HepG2 (cell line): ENCODE results near the gene METTL2A. TPM values are rescaled to one million over a fixed set of nuclear protein-coding genes. Genes with fewer than 3 reads are reported as not detected.
"Not testable (repeated sequence)": the region's sequence is repeated elsewhere in the genome, so short reads cannot be mapped to it uniquely, and the experiment has no call there.

Experiments used
- BATF2 ChIP-seq: sonication (generic); formaldehyde crosslinking; IDR thresholded peaks from 2 replicates; pipeline ENCODE4 v1.8.0; 2022; ENCODE audit warnings: mild to moderate bottlenecking, missing genetic modification reagents, moderate library complexity
- FOXO1 ChIP-seq: sonication (generic); formaldehyde crosslinking; IDR thresholded peaks from 2 replicates; pipeline ENCODE4 v1.4.0; 2020; ENCODE audit warnings: missing genetic modification reagents
- HNF1B ChIP-seq: sonication (generic); formaldehyde crosslinking; IDR thresholded peaks from 2 replicates; pipeline ENCODE4 v1.5.1; 2020; ENCODE audit warnings: mild to moderate bottlenecking, moderate library complexity, missing genetic modification reagents
- JUND ChIP-seq: sonication (generic); formaldehyde crosslinking; IDR thresholded peaks from 2 replicates; pipeline ENCODE4 v1.8.0; 2022; ENCODE audit warnings: mild to moderate bottlenecking, missing genetic modification reagents
- KDM5B ChIP-seq: sonication (generic); formaldehyde crosslinking; IDR thresholded peaks from 2 replicates; pipeline ENCODE4 v1.4.0; 2020; ENCODE audit warnings: missing genetic modification reagents, mild to moderate bottlenecking, borderline replicate concordance
- NONO ChIP-seq, 2 experiments: fragments of 450-650 bp in 1 of 2; sonication (generic) in 1 of 2; formaldehyde crosslinking in 1 of 2; IDR thresholded peaks in 1 of 2; conservative IDR thresholded peaks in 1 of 2; 2 replicates each; pipeline versions ENCODE4 v1.6.1 to v1.8.0; 2017 to 2022; ENCODE audit warnings: mild to moderate bottlenecking in 1 of 2, missing genetic modification reagents in 1 of 2, moderate library complexity in 1 of 2
- PRDM15 ChIP-seq: sonication (generic); formaldehyde crosslinking; IDR thresholded peaks from 2 replicates; pipeline ENCODE4 v1.4.0; 2020; ENCODE audit warnings: missing genetic modification reagents
- WIZ ChIP-seq: sonication (generic); formaldehyde crosslinking; IDR thresholded peaks from 2 replicates; pipeline ENCODE4 v1.5.1; 2020; ENCODE audit warnings: mild to moderate bottlenecking, missing genetic modification reagents
- ZNF224 ChIP-seq: sonication (generic); formaldehyde crosslinking; IDR thresholded peaks from 2 replicates; pipeline ENCODE4 v1.5.0; 2020; ENCODE audit warnings: mild to moderate bottlenecking, missing genetic modification reagents
- ZNF274 ChIP-seq: sonication (generic); formaldehyde crosslinking; IDR thresholded peaks from 2 replicates; pipeline ENCODE4 v1.5.1; 2020; ENCODE audit warnings: mild to moderate bottlenecking, missing genetic modification reagents
- ZNF337 ChIP-seq: sonication (generic); formaldehyde crosslinking; IDR thresholded peaks from 2 replicates; pipeline ENCODE4 v1.5.1; 2020; ENCODE audit warnings: missing genetic modification reagents, low read depth, mild to moderate bottlenecking, borderline replicate concordance
- ZSCAN31 ChIP-seq: sonication (generic); formaldehyde crosslinking; IDR thresholded peaks from 2 replicates; pipeline ENCODE4 v1.5.0; 2020; ENCODE audit warnings: low read depth, mild to moderate bottlenecking, missing genetic modification reagents
- polyA plus RNA-seq, 8 experiments: library from polyadenylated mRNA; depleted of rRNA in 3 of 8; stranded (reverse) in 7 of 8; unstranded in 1 of 8; fragments of >200 nt; fragmentation: Illumina TruSeq in 4 of 8; extraction: Trizol in 4 of 8; gene quantifications; 2 replicates each; pipeline versions ENCODE4 v1.2.1 to v1.2.3, GENCODE V29; 2011 to 2016; ENCODE audit warnings: low read depth in 4 of 8, missing spikeins in 1 of 8, mixed read lengths in 1 of 8; ENCODE audit not compliant: insufficient read depth in 1 of 8
- total RNA-seq, 5 experiments: library from RNA; depleted of rRNA; stranded (reverse); fragments of >200 nt; fragmentation: Illumina TruSeq; extraction: Trizol; gene quantifications; 2 replicates each; pipeline ENCODE4 v1.2.3, GENCODE V29; 2016; ENCODE audit warnings: low read depth in 1 of 5
- TF ChIP-seq, protein P1 (sequence below): IDR thresholded peaks from 2 replicates; pipeline ENCODE4 v1.6.1; 2016; ENCODE audit warnings: missing compliant biosample characterization, missing genetic modification reagents, borderline replicate concordance
- TF ChIP-seq, protein P2 (sequence below): IDR thresholded peaks from 2 replicates; pipeline ENCODE4 v1.6.1; 2016; ENCODE audit warnings: mild to moderate bottlenecking, missing biosample characterization, missing genetic modification reagents
- TF ChIP-seq, protein P3 (sequence below): sonication (generic); formaldehyde crosslinking; IDR thresholded peaks from 2 replicates; pipeline ENCODE4 v1.4.0; 2020; ENCODE audit warnings: missing genetic modification reagents, mild to moderate bottlenecking, borderline replicate concordance

Gene METTL2A
- total and polyA plus RNA-seq, 2 of the 13 experiments (the other 11 are each of a cell fraction or from before 2014, with no cell fraction given) = 15.6 to 32.3 TPM

- TF ChIP-seq, protein P1, sequence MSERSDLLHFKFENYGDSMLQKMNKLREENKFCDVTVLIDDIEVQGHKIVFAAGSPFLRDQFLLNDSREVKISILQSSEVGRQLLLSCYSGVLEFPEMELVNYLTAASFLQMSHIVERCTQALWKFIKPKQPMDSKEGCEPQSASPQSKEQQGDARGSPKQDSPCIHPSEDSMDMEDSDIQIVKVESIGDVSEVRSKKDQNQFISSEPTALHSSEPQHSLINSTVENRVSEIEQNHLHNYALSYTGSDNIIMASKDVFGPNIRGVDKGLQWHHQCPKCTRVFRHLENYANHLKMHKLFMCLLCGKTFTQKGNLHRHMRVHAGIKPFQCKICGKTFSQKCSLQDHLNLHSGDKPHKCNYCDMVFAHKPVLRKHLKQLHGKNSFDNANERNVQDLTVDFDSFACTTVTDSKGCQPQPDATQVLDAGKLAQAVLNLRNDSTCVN (CRISPR knock-in tag) = peak; percentile 73
- TF ChIP-seq WIZ (CRISPR knock-in tag) (peak; percentile 99), HNF1B (CRISPR knock-in tag) (peak; percentile 94), ZNF337 (peak; percentile 34; the same call in 1 of the 2 replicates), ZNF224 (CRISPR knock-in tag) (0 out of 2 replicates have a peak, but pooled peaks have one; percentile 85), KDM5B (CRISPR knock-in tag) (peak; percentile 81; the same call in 1 of the 2 replicates), ZNF274 (peak; percentile 79), BATF2 (CRISPR knock-in tag) (0 out of 2 replicates have a peak, but pooled peaks have one; percentile 25), NONO (CRISPR knock-in tag; conservative IDR thresholded peaks at IDR 0.05) (peak; percentile 92), FOXO1 (CRISPR knock-in tag) (peak; percentile 50; the same call in 1 of the 2 replicates), JUND (CRISPR knock-in tag) (peak; percentile 49), ZSCAN31 (peak; percentile 88), PRDM15 (CRISPR knock-in tag) (peak; percentile 82)
- not testable (repeated sequence) for TF ChIP-seq NONO (IDR thresholded peaks at IDR 0.05)
- TF ChIP-seq, protein P2, sequence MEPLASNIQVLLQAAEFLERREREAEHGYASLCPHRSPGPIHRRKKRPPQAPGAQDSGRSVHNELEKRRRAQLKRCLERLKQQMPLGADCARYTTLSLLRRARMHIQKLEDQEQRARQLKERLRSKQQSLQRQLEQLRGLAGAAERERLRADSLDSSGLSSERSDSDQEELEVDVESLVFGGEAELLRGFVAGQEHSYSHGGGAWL (CRISPR knock-in tag) = peak; percentile 63; the same call in 1 of the 2 replicates
- TF ChIP-seq, protein P3, sequence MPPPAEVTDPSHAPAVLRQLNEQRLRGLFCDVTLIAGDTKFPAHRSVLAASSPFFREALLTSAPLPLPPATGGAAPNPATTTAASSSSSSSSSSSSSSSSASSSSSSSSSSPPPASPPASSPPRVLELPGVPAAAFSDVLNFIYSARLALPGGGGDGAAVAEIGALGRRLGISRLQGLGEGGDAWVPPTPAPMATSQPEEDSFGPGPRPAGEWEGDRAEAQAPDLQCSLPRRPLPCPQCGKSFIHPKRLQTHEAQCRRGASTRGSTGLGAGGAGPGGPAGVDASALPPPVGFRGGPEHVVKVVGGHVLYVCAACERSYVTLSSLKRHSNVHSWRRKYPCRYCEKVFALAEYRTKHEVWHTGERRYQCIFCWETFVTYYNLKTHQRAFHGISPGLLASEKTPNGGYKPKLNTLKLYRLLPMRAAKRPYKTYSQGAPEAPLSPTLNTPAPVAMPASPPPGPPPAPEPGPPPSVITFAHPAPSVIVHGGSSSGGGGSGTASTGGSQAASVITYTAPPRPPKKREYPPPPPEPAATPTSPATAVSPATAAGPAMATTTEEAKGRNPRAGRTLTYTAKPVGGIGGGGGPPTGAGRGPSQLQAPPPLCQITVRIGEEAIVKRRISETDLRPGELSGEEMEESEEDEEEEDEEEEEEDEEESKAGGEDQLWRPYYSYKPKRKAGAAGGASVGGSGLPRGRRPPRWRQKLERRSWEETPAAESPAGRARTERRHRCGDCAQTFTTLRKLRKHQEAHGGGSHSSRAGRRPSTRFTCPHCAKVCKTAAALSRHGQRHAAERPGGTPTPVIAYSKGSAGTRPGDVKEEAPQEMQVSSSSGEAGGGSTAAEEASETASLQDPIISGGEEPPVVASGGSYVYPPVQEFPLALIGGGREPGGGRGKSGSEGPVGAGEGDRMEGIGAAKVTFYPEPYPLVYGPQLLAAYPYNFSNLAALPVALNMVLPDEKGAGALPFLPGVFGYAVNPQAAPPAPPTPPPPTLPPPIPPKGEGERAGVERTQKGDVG (CRISPR knock-in tag) = peak; percentile 58; the same call in 1 of the 2 replicates
These were observed at the start of gene METTL2A (continued) for GRCh38 chr17:62423647-62424461.
